Tibial nerve (tissue), 4 donors: ENCODE data around the gene FKBP6.

ENCODE experiments used
- CTCF ChIP-seq, 5 experiments: fragments of 200-600 bp in 3 of 5; fragments of 450-650 bp in 2 of 5; sonication (generic) in 3 of 5; IDR thresholded peaks; one replicate each; pipeline ENCODE4 v1.5.1; 2016 to 2019; ENCODE audit warnings: antibody characterized with exemption in 5 of 5, mild to moderate bottlenecking in 3 of 5, moderate library complexity in 2 of 5
- EP300 ChIP-seq, 2 donors: sonication (generic); formaldehyde crosslinking; IDR thresholded peaks; one replicate each; pipeline ENCODE4 v1.6.1; 2017; ENCODE audit warnings: antibody characterized with exemption in 2 of 2, mild to moderate bottlenecking in 1 of 2
- POLR2A ChIP-seq, 2 donors: fragments of 450-650 bp; IDR thresholded peaks; one replicate each; pipeline ENCODE4 v1.6.1; 2017; ENCODE audit warnings: antibody characterized with exemption in 2 of 2, mild to moderate bottlenecking in 2 of 2, moderate library complexity in 2 of 2

- TF ChIP-seq CTCF (IDR thresholded peaks at IDR 0.05), result no peak
- TF ChIP-seq POLR2A (IDR thresholded peaks at IDR 0.05), result no peak
- no peak for TF ChIP-seq EP300 (IDR thresholded peaks at IDR 0.05)
Observed at GRCh38 chr7:73330772-73331171, 2.8 kb downstream of the FKBP6 start.
